Measurements from ENCODE around the gene MACROD2.

DNA sequence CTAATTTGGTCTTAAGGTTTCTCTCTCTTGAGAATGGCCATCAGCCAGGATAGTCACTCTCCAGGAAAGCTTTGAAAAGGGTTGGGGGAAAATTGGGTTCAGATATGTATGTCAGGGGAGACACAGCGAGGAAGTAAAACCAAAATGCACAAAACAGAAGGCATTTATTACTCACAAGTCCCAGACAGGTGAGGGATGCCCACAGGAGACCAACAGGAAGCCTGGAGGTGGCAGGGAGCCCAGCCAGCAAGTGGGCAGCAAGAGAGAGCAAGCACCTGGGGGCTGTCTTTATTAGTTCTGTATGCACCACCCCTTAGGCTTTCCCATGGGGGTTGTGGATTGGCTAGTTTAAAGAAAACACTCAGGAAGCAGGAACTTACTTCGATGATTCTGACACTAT, 1870.2 kb downstream of the MACROD2 start:
- TF ChIP-seq ARNTL (CRISPR knock-in tag; IDR thresholded peaks at IDR 0.05; ENCODE audit: borderline replicate concordance, low read depth) (no peak), OSR1 (CRISPR knock-in tag; IDR thresholded peaks at IDR 0.05) (no peak)
- TF ChIP-seq, protein P1, sequence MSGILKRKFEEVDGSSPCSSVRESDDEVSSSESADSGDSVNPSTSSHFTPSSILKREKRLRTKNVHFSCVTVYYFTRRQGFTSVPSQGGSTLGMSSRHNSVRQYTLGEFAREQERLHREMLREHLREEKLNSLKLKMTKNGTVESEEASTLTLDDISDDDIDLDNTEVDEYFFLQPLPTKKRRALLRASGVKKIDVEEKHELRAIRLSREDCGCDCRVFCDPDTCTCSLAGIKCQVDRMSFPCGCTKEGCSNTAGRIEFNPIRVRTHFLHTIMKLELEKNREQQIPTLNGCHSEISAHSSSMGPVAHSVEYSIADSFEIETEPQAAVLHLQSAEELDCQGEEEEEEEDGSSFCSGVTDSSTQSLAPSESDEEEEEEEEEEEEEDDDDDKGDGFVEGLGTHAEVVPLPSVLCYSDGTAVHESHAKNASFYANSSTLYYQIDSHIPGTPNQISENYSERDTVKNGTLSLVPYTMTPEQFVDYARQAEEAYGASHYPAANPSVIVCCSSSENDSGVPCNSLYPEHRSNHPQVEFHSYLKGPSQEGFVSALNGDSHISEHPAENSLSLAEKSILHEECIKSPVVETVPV (CRISPR knock-in tag; IDR thresholded peaks at IDR 0.05) = no peak
